ENCODE results near the gene SNX10.

- TF ChIP-seq CTCF (conservative IDR thresholded peaks at IDR 0.05; ENCODE audit: low read depth, low read length) (no peak), EZH2 (IDR thresholded peaks at IDR 0.05; ENCODE audit: low read length, unreplicated experiment) (no peak), EZH2phosphoT487 (IDR thresholded peaks at IDR 0.05; ENCODE audit: borderline replicate concordance, low read length) (no peak)
Observed at GRCh38 chr7:26295015-26295414, 3.4 kb downstream of the SNX10 start.

Measured in PC-3 (cell line).